GM19099 (cell line): ENCODE results near the gene CPA1.

Source experiments
- POLR2A ChIP-seq: IDR thresholded peaks from 3 replicates; pipeline ENCODE4 v1.6.1; 2011; ENCODE audit warnings: low read depth; ENCODE audit not compliant: insufficient read length; ENCODE audit errors: extremely low read depth

Gene CPA1

GRCh38 chr7:130350945-130351790 is 29.1 kb upstream of the CPA1 start:
- no peak for TF ChIP-seq POLR2A

- TF ChIP-seq POLR2A = no peak
Measured at GRCh38 chr7:130351791-130352090, 28.6 kb upstream of the CPA1 start.

- TF ChIP-seq POLR2A = no peak
Measured at GRCh38 chr7:130352194-130353074, 27.9 kb upstream of the CPA1 start.

GRCh38 chr7:130353196-130353595 is 27.1 kb upstream of the CPA1 start:
- TF ChIP-seq POLR2A = no peak

- no peak for TF ChIP-seq POLR2A
Measured at GRCh38 chr7:130356121-130356875, 24.0 kb upstream of the CPA1 start.

- no peak for TF ChIP-seq POLR2A
Measured at GRCh38 chr7:130356876-130357611, 23.2 kb upstream of the CPA1 start.

GRCh38 chr7:130358471-130358870 is 21.8 kb upstream of the CPA1 start:
- TF ChIP-seq POLR2A = no peak

- TF ChIP-seq POLR2A = no peak
Measured at GRCh38 chr7:130359276-130359857, 20.9 kb upstream of the CPA1 start.

- TF ChIP-seq POLR2A = no peak
Measured at GRCh38 chr7:130360518-130360917, 19.8 kb upstream of the CPA1 start.

- no peak for TF ChIP-seq POLR2A
Measured at GRCh38 chr7:130361681-130362080, 18.6 kb upstream of the CPA1 start.

GRCh38 chr7:130362251-130362816 is 18.0 kb upstream of the CPA1 start:
- TF ChIP-seq POLR2A = no peak

- TF ChIP-seq POLR2A = no peak
Measured at GRCh38 chr7:130363026-130363847, 17.1 kb upstream of the CPA1 start.

GRCh38 chr7:130364451-130364850 is 15.8 kb upstream of the CPA1 start:
- no peak for TF ChIP-seq POLR2A
